H1 (cell line): ENCODE results near the gene SLC66A3. TPM values are rescaled to one million over a fixed set of nuclear protein-coding genes. Genes with fewer than 3 reads are reported as not detected.

Source experiments
- CTCF ChIA-PET: fragments of 300-600 bp; sonication (Branson Sonifier 250); formaldehyde crosslinking; loops from one replicate; lab custom pipeline; 2021; ENCODE audit not compliant: partially characterized antibody; lab: Charles Lee
- POLR2A ChIA-PET: fragments of 300-600 bp; sonication (Branson Sonifier 250); formaldehyde crosslinking; loops from one replicate; lab custom pipeline; 2021; ENCODE audit warnings: inconsistent platforms; ENCODE audit not compliant: partially characterized antibody; lab: Charles Lee
- DNase-seq, 2 experiments: peaks; one replicate each; pipeline versions ENCODE4 v3.0.0 to v3.0.0-alpha.2; 2010 to 2022; ENCODE audit warnings: low spot score in 2 of 2, low read depth in 1 of 2, mixed read lengths in 1 of 2
- FAIRE-seq: peaks from 2 replicates; lab custom pipeline; 2011; peaks lifted over from hg19 to GRCh38; lab: Jason Lieb, UNC
- H2AFZ ChIP-seq: 2 replicates; pipeline ENCODE4 v1.8.1; 2012; ENCODE audit warnings: low read length, inconsistent platforms
- H2AK5ac ChIP-seq: 2 replicates; pipeline ENCODE4 v1.6.1; 2013; ENCODE audit warnings: low read depth, low read length
- H2BK120ac ChIP-seq: replicated peaks from 2 replicates; pipeline ENCODE3; 2013; ENCODE audit warnings: low read depth, low read length, inconsistent platforms
- H2BK12ac ChIP-seq: 2 replicates; pipeline ENCODE4 v1.6.1; 2013; ENCODE audit warnings: low read depth, low read length
- H2BK15ac ChIP-seq: 2 replicates; pipeline ENCODE4 v1.6.1; 2013; ENCODE audit warnings: low read length
- H2BK20ac ChIP-seq: 2 replicates; pipeline ENCODE4 v1.6.1; 2013; ENCODE audit warnings: low read length
- H2BK5ac ChIP-seq: 2 replicates; pipeline ENCODE4 v1.6.1; 2013; ENCODE audit warnings: low read depth, low read length
- H3K14ac ChIP-seq: 2 replicates; pipeline ENCODE4 v1.6.1; 2013; ENCODE audit warnings: inconsistent platforms; ENCODE audit not compliant: insufficient read length
- H3K18ac ChIP-seq: 2 replicates; pipeline ENCODE4 v1.6.1; 2013; ENCODE audit warnings: low read length; ENCODE audit errors: extremely low read depth
- H3K23ac ChIP-seq: 2 replicates; pipeline ENCODE4 v1.6.1; 2013; ENCODE audit warnings: inconsistent platforms; ENCODE audit not compliant: insufficient read length
- H3K23me2 ChIP-seq: 2 replicates; pipeline ENCODE4 v1.6.1; 2013; ENCODE audit warnings: low read depth, low read length
- H3K27ac ChIP-seq: 2 replicates; pipeline ENCODE4 v1.6.1; 2011; ENCODE audit warnings: low read depth, low read length, inconsistent platforms
- H3K27me3 ChIP-seq, 4 experiments: replicated peaks in 1 of 4; 1 replicate in 1 of 4; 2 replicates in 3 of 4; pipeline versions ENCODE4 v1.6.1 to v1.8.1; 2011 to 2013; ENCODE audit warnings: low read length in 3 of 4, mild to moderate bottlenecking in 3 of 4, inconsistent platforms in 2 of 4, mixed read lengths in 2 of 4, moderate library complexity in 1 of 4; ENCODE audit not compliant: control insufficient read depth in 3 of 4, insufficient read depth in 3 of 4; ENCODE audit errors: extremely low read depth in 1 of 4
- H3K36me3 ChIP-seq, 4 experiments: 2 replicates each; pipeline versions ENCODE4 v1.6.1 to v1.8.1; 2011 to 2013; ENCODE audit warnings: mild to moderate bottlenecking in 4 of 4, low read length in 3 of 4, moderate library complexity in 2 of 4, control low read depth in 1 of 4, inconsistent platforms in 1 of 4; ENCODE audit not compliant: insufficient read depth in 4 of 4, control insufficient read depth in 2 of 4
- H3K4ac ChIP-seq: replicated peaks from 2 replicates; pipeline ENCODE3; 2013; ENCODE audit warnings: low read length, low read depth, mixed read lengths, inconsistent platforms; ENCODE audit not compliant: insufficient read length
- H3K4me1 ChIP-seq, 4 experiments: replicated peaks in 1 of 4; 1 replicate in 1 of 4; 2 replicates in 3 of 4; pipeline versions ENCODE4 v1.6.1 to v1.8.1; 2011 to 2013; ENCODE audit warnings: low read length in 3 of 4, inconsistent platforms in 2 of 4, mixed read lengths in 1 of 4; ENCODE audit not compliant: insufficient read depth in 4 of 4, control insufficient read depth in 3 of 4
- H3K4me2 ChIP-seq, 2 experiments: 2 replicates each; pipeline versions ENCODE4 v1.6.1 to v1.8.1; 2011 to 2013; ENCODE audit warnings: low read depth in 2 of 2, low read length in 2 of 2, control low read depth in 1 of 2, inconsistent platforms in 1 of 2, mild to moderate bottlenecking in 1 of 2; ENCODE audit not compliant: insufficient read depth in 1 of 2
- H3K4me3 ChIP-seq, 4 experiments: fragments of 200-600, 300-600 bp in 1 of 4; sonication (generic), shearing (Covaris generic), sonication (Bioruptor Twin) in 1 of 4; 2 replicates each; pipeline versions ENCODE4 v1.5.1 to v1.8.1; 2011 to 2016; ENCODE audit warnings: low read length in 4 of 4, low read depth in 3 of 4, control low read depth in 2 of 4, inconsistent platforms in 2 of 4, mild to moderate bottlenecking in 2 of 4, mixed read lengths in 1 of 4, moderate library complexity in 1 of 4; ENCODE audit not compliant: insufficient read depth in 2 of 4; ENCODE audit errors: extremely low read depth in 1 of 4
- H3K56ac ChIP-seq: replicated peaks from 2 replicates; pipeline ENCODE3; 2013; ENCODE audit warnings: low read depth, mild to moderate bottlenecking, mixed read lengths, low read length, inconsistent platforms; ENCODE audit not compliant: insufficient read length
- H3K79me1 ChIP-seq: 2 replicates; pipeline ENCODE4 v1.6.1; 2013; ENCODE audit warnings: low read depth, low read length, control low read depth
- H3K79me2 ChIP-seq, 2 experiments: 2 replicates each; pipeline versions ENCODE4 v1.6.1 to v1.8.1; 2012 to 2013; ENCODE audit warnings: low read length in 2 of 2, mild to moderate bottlenecking in 2 of 2, inconsistent platforms in 1 of 2; ENCODE audit not compliant: insufficient read depth in 2 of 2, control insufficient read depth in 1 of 2
- H3K9ac ChIP-seq, 4 experiments: replicated peaks in 1 of 4; 1 replicate in 1 of 4; 2 replicates in 3 of 4; pipeline versions ENCODE4 v1.6.1 to v1.8.1; 2011 to 2013; ENCODE audit warnings: low read depth in 3 of 4, low read length in 3 of 4, control low read depth in 2 of 4, mild to moderate bottlenecking in 2 of 4, moderate library complexity in 2 of 4, inconsistent platforms in 1 of 4; ENCODE audit errors: extremely low read depth in 1 of 4
- H3K9me3 ChIP-seq, 2 experiments: 2 replicates each; pipeline versions ENCODE4 v1.6.1 to v1.8.1; 2012 to 2013; ENCODE audit warnings: mild to moderate bottlenecking in 2 of 2, moderate library complexity in 2 of 2, control low read depth in 1 of 2, inconsistent platforms in 1 of 2, low read depth in 1 of 2, low read length in 1 of 2, mixed read lengths in 1 of 2; ENCODE audit not compliant: insufficient read depth in 2 of 2
- H4K20me1 ChIP-seq, 2 experiments: replicated peaks in 1 of 2; 2 replicates each; pipeline versions ENCODE3 to v1.8.1; 2011 to 2013; ENCODE audit warnings: inconsistent platforms in 2 of 2, low read length in 2 of 2, mild to moderate bottlenecking in 1 of 2; ENCODE audit not compliant: insufficient read depth in 2 of 2, control insufficient read depth in 1 of 2
- H4K5ac ChIP-seq: 2 replicates; pipeline ENCODE4 v1.6.1; 2013; ENCODE audit warnings: low read length, low read depth, mixed read lengths, inconsistent platforms; ENCODE audit not compliant: insufficient read length
- H4K8ac ChIP-seq: 2 replicates; pipeline ENCODE4 v1.8.0; 2013; ENCODE audit warnings: mild to moderate bottlenecking, moderate library complexity, low read length, inconsistent platforms; ENCODE audit not compliant: insufficient read depth; ENCODE audit errors: extremely low read depth
- H4K91ac ChIP-seq: replicated peaks from 2 replicates; pipeline ENCODE3; 2013; ENCODE audit warnings: low read length, mixed read lengths, inconsistent platforms; ENCODE audit not compliant: insufficient read length
- CREB1 ChIP-seq: IDR thresholded peaks from 2 replicates; pipeline ENCODE4 v1.6.1; 2012; ENCODE audit warnings: inconsistent platforms
- WGBS, 2 experiments: shearing (Covaris generic) in 1 of 2; methylation state at CpG; one replicate each; pipeline versions ENCODE4 v1.1.6 to v1.1.7; 2013 to 2015; ENCODE audit warnings: low lambda C conversion rate in 2 of 2, mixed read lengths in 2 of 2, inconsistent platforms in 1 of 2, low coverage in 1 of 2, missing lambda C conversion rate in 1 of 2; ENCODE audit not compliant: insufficient replicate concordance in 2 of 2, insufficient coverage in 1 of 2, insufficient read length in 1 of 2; ENCODE audit errors: extremely low coverage in 1 of 2, missing lambda C conversion rate in 1 of 2; 5-methylcytosine and 5-hydroxymethylcytosine counted together
- polyA plus RNA-seq, 7 experiments: library from polyadenylated mRNA; depleted of rRNA in 3 of 7; stranded (reverse) in 5 of 7; unstranded in 2 of 7; fragments of >200 nt in 5 of 7; fragments of 200-250 nt in 2 of 7; gene quantifications; 1 replicate in 5 of 7; 2 replicates in 1 of 7; 4 replicates in 1 of 7; pipeline versions ENCODE4 v1.2.1 to v1.2.3, GENCODE V29; 2011 to 2013; ENCODE audit warnings: missing spikeins in 2 of 7, mixed read lengths in 2 of 7
- total RNA-seq: library from RNA; stranded (reverse); fragmentation: NEBNext Ultra II Directional; extraction: Animal tissue kit (Norgen Biotek cat#: 25700); gene quantifications from 2 replicates; pipeline ENCODE4 v1.2.1, GENCODE V29; 2021
- TF ChIP-seq, protein P1 (sequence below): IDR thresholded peaks from 2 replicates; pipeline ENCODE4 v1.6.1; 2012; ENCODE audit warnings: inconsistent platforms
- TF ChIP-seq, protein P2 (sequence below): IDR thresholded peaks from 2 replicates; pipeline ENCODE4 v1.6.1; 2011; ENCODE audit warnings: low read length, improper control_type of control experiment

Gene SLC66A3
- total and polyA plus RNA-seq, 2 of the 8 experiments (the other 6 are each of a cell fraction or from before 2014, with no cell fraction given), result 8.7 to 27.8 TPM

GRCh38 chr2:11213090-11213638 is 57.9 kb downstream of the SLC66A3 start:
- H2BK15ac ChIP-seq, result no peak overlapping the region
- no peak overlapping the region for H2AFZ ChIP-seq
- POLR2A ChIA-PET, result interaction anchor here (0.6 kb wide), 1 partner anchor 30 kb away, joined by 3 read pairs; no protein-coding TSS in a partner anchor
- TF ChIP-seq CREB1, result no peak
- TF ChIP-seq, protein P1, sequence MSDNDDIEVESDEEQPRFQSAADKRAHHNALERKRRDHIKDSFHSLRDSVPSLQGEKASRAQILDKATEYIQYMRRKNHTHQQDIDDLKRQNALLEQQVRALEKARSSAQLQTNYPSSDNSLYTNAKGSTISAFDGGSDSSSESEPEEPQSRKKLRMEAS, result no peak
- TF ChIP-seq, protein P2, sequence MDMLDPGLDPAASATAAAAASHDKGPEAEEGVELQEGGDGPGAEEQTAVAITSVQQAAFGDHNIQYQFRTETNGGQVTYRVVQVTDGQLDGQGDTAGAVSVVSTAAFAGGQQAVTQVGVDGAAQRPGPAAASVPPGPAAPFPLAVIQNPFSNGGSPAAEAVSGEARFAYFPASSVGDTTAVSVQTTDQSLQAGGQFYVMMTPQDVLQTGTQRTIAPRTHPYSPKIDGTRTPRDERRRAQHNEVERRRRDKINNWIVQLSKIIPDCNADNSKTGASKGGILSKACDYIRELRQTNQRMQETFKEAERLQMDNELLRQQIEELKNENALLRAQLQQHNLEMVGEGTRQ, result no peak

More at GRCh38 chr2:11213090-11213638, 57.9 kb downstream of the SLC66A3 start:
- Histone ChIP-seq H4K5ac (no peak overlapping the region), H3K4me3 (no peak overlapping the region), H2BK120ac (no peak overlapping the region), H4K91ac (no peak overlapping the region), H2BK20ac (no peak overlapping the region), H2BK12ac (no peak overlapping the region), H3K14ac (no peak overlapping the region), H3K79me1 (no peaks in the 10 kb centered on the region), H3K4me2 (no peak overlapping the region), H2BK5ac (no peak overlapping the region), H3K4me1 (no peaks in the 10 kb centered on the region), H4K20me1 (no peaks in the 10 kb centered on the region), H3K18ac (no peak overlapping the region), H3K27ac (no peak overlapping the region), H3K79me2 (no peaks in the 10 kb centered on the region), H3K4ac (no peak overlapping the region), H4K8ac (no peak overlapping the region), H3K27me3 (no peaks in the 10 kb centered on the region), H3K36me3 (peaks cover 0 to 37% (median 11%) of the 10 kb centered on the region in 4 experiments; a peak in 4 of 8 replicates), H3K9ac (no peak overlapping the region), H3K9me3 (no peaks in the 10 kb centered on the region), H2AK5ac (no peak overlapping the region), H3K23me2 (no peaks in the 10 kb centered on the region), H3K56ac (no peak overlapping the region), H3K23ac (no peak overlapping the region)
- no peak for FAIRE-seq
- CTCF ChIA-PET, result interaction anchor here (0.8 to 1.1 kb wide), 4 partner anchors 22 to 163 kb away, joined by 3 to 4 read pairs (median 3); no protein-coding TSS in a partner anchor
- WGBS, 2 experiments, result 92% methylated on average over 5 of the region's 5 CpGs; no CpG with 5 or more reads in 1 of the 2 experiments
- DNase-seq, result no peak
